HepG2 (cell line): ENCODE results near the gene RNU11. TPM values are rescaled to one million over a fixed set of nuclear protein-coding genes. Genes with fewer than 3 reads are reported as not detected.

Experiments used
- ATF4 ChIP-seq, 2 experiments: fragments of 450-650 bp in 1 of 2; sonication (generic) in 1 of 2; formaldehyde crosslinking; IDR thresholded peaks; 2 replicates each; pipeline versions ENCODE4 v1.5.0 to v1.8.0; 2020 to 2022; ENCODE audit warnings: mild to moderate bottlenecking in 1 of 2, missing genetic modification reagents in 1 of 2
- ATF7 ChIP-seq, 2 experiments: fragments of 450-650 bp in 1 of 2; sonication (generic) in 1 of 2; formaldehyde crosslinking in 1 of 2; IDR thresholded peaks; 2 replicates each; pipeline versions ENCODE4 v1.4.0 to v1.6.1; 2016 to 2020; ENCODE audit warnings: antibody characterized with exemption in 1 of 2, mild to moderate bottlenecking in 1 of 2, missing genetic modification reagents in 1 of 2
- ATF7-NPFF ChIP-seq: sonication (generic); formaldehyde crosslinking; IDR thresholded peaks from 2 replicates; pipeline ENCODE4 v1.8.1; 2023; ENCODE audit warnings: mild to moderate bottlenecking, low read depth, missing genetic modification reagents, moderate library complexity
- HOXA3 ChIP-seq: sonication (generic); formaldehyde crosslinking; IDR thresholded peaks from 2 replicates; pipeline ENCODE4 v1.5.0; 2020; ENCODE audit warnings: missing genetic modification reagents
- PCBP1 ChIP-seq: fragments of 200-400 bp; formaldehyde crosslinking; IDR thresholded peaks from 2 replicates; pipeline ENCODE4 v1.6.1; 2017; ENCODE audit warnings: mild to moderate bottlenecking, low read depth, low read length, borderline replicate concordance
- PREB ChIP-seq: sonication (generic); formaldehyde crosslinking; IDR thresholded peaks from 2 replicates; pipeline ENCODE4 v1.4.0; 2020; ENCODE audit warnings: missing genetic modification reagents
- SETDB1 ChIP-seq: sonication (generic); formaldehyde crosslinking; IDR thresholded peaks from 2 replicates; pipeline ENCODE4 v1.5.1; 2020; ENCODE audit warnings: missing genetic modification reagents, mild to moderate bottlenecking, borderline replicate concordance
- TIGD3 ChIP-seq: sonication (generic); formaldehyde crosslinking; IDR thresholded peaks from 2 replicates; pipeline ENCODE4 v1.5.1; 2020; ENCODE audit warnings: mild to moderate bottlenecking, missing genetic modification reagents, borderline replicate concordance
- ZBTB4 ChIP-seq: sonication (generic); formaldehyde crosslinking; IDR thresholded peaks from 2 replicates; pipeline ENCODE4 v1.4.0; 2020; ENCODE audit warnings: missing genetic modification reagents, mild to moderate bottlenecking, borderline replicate concordance
- ZFP36 ChIP-seq: fragments of 150-350 bp; IDR thresholded peaks from 2 replicates; pipeline ENCODE4 v1.6.1; 2018; ENCODE audit warnings: borderline replicate concordance, low read length, low read depth; ENCODE audit not compliant: partially characterized antibody
- ZNF329 ChIP-seq: sonication (generic); formaldehyde crosslinking; IDR thresholded peaks from 2 replicates; pipeline ENCODE4 v1.9.0; 2021; ENCODE audit warnings: low read depth, mild to moderate bottlenecking, missing genetic modification reagents
- ZNF335 ChIP-seq: sonication (generic); formaldehyde crosslinking; IDR thresholded peaks from 2 replicates; pipeline ENCODE4 v1.4.0; 2020; ENCODE audit warnings: missing genetic modification reagents
- ZNF570 ChIP-seq: sonication (generic); formaldehyde crosslinking; IDR thresholded peaks from 2 replicates; pipeline ENCODE4 v1.4.0; 2020; ENCODE audit warnings: mild to moderate bottlenecking, missing genetic modification reagents, borderline replicate concordance
- ZNF772 ChIP-seq: sonication (generic); formaldehyde crosslinking; IDR thresholded peaks from 2 replicates; pipeline ENCODE4 v1.5.0; 2020; ENCODE audit warnings: mild to moderate bottlenecking, missing genetic modification reagents
- ZNF776 ChIP-seq: sonication (generic); formaldehyde crosslinking; IDR thresholded peaks from 2 replicates; pipeline ENCODE4 v1.4.0; 2020; ENCODE audit warnings: mild to moderate bottlenecking, missing genetic modification reagents
- ZNF839 ChIP-seq: sonication (generic); formaldehyde crosslinking; IDR thresholded peaks from 2 replicates; pipeline ENCODE4 v1.4.0; 2020; ENCODE audit warnings: missing genetic modification reagents, mild to moderate bottlenecking, borderline replicate concordance
- ZSCAN21 ChIP-seq: sonication (generic); formaldehyde crosslinking; IDR thresholded peaks from 2 replicates; pipeline ENCODE4 v1.8.0; 2022; ENCODE audit warnings: mild to moderate bottlenecking, missing genetic modification reagents, moderate library complexity, borderline replicate concordance
- polyA plus RNA-seq, 8 experiments: library from polyadenylated mRNA; depleted of rRNA in 3 of 8; stranded (reverse) in 7 of 8; unstranded in 1 of 8; fragments of >200 nt; fragmentation: Illumina TruSeq in 4 of 8; extraction: Trizol in 4 of 8; gene quantifications; 2 replicates each; pipeline versions ENCODE4 v1.2.1 to v1.2.3, GENCODE V29; 2011 to 2016; ENCODE audit warnings: low read depth in 4 of 8, missing spikeins in 1 of 8, mixed read lengths in 1 of 8; ENCODE audit not compliant: insufficient read depth in 1 of 8
- total RNA-seq, 5 experiments: library from RNA; depleted of rRNA; stranded (reverse); fragments of >200 nt; fragmentation: Illumina TruSeq; extraction: Trizol; gene quantifications; 2 replicates each; pipeline ENCODE4 v1.2.3, GENCODE V29; 2016; ENCODE audit warnings: low read depth in 1 of 5
- TF ChIP-seq, protein P1 (sequence below): IDR thresholded peaks from 2 replicates; pipeline ENCODE4 v1.6.1; 2018; ENCODE audit warnings: missing genetic modification reagents, mild to moderate bottlenecking, missing compliant biosample characterization

RNU11 gene
- total and polyA plus RNA-seq, 2 of the 13 experiments (the other 11 are each of a cell fraction or from before 2014, with no cell fraction given), result not detected

DNA sequence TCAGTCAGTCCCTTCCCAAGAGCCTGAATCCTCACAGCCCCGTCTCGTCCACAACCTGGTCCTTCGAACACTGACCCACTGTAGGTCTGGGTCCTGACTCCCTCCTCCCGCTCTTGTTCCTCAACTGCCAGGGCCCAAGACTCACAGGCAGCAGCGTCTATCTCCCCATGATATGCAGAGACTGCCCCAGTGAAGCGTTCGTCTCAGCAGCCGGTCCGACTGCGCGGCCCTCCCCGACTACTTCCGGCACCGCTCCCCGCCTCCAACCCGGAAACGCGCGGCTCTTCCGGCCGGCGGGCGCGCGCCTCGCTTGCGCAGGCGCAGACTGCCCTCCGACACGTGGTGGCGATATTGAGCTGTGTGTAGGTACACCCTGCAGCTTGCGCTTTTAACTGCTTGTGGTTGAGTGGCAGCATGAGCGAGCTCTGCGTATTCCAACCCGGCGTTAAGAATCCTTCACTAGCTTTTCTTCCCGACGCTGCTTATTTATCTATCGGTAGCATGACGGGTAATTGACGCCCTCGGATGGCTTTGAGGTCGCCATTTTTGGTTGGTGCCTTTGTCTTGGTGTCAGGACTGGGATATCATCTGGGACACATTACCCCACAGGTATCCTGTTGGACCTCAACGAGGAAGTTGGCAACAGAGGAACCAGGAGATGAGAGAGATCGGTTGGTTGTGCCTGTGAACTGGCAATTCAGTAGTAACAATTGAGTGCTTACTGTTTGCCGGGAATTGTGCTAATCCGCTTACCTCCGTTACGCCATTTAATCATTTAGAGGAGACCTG lies 5.4 kb upstream of the RNU11 start, which contains the start of gene TAF12 (continued):
- TF ChIP-seq HOXA3 (CRISPR knock-in tag) (peak; percentile 91), ZBTB4 (CRISPR knock-in tag) (peak; percentile 73; the same call in 1 of the 2 replicates), PREB (CRISPR knock-in tag) (no peak), ZFP36 (no peak), ZNF839 (CRISPR knock-in tag) (no peak; the same call in 1 of the 2 replicates), ZNF329 (peak; percentile 72), ZNF776 (peak; percentile 67; the same call in 1 of the 2 replicates), PCBP1 (0 out of 2 replicates have a peak, but pooled peaks have one; percentile 28), ATF4 (CRISPR knock-in tag; IDR thresholded peaks at IDR 0.05) (peak in 1 of 2 experiments; percentile 61; a peak in 1 of 4 replicates), ZNF335 (CRISPR knock-in tag) (peak; percentile 65; the same call in 1 of the 2 replicates), SETDB1 (CRISPR knock-in tag) (no peak), ATF7 (IDR thresholded peaks at IDR 0.05) (no peak), ATF7 (CRISPR knock-in tag; IDR thresholded peaks at IDR 0.05) (peak; percentile 77; the same call in 1 of the 2 replicates), ATF7-NPFF (CRISPR knock-in tag) (peak; percentile 82; the same call in 1 of the 2 replicates), TIGD3 (0 out of 2 replicates have a peak, but pooled peaks have one; percentile 84), ZNF772 (CRISPR knock-in tag) (peak; percentile 87), ZNF570 (CRISPR knock-in tag) (no peak), ZSCAN21 (CRISPR knock-in tag) (peak; percentile 94; the same call in 1 of the 2 replicates)
- TF ChIP-seq, protein P1, sequence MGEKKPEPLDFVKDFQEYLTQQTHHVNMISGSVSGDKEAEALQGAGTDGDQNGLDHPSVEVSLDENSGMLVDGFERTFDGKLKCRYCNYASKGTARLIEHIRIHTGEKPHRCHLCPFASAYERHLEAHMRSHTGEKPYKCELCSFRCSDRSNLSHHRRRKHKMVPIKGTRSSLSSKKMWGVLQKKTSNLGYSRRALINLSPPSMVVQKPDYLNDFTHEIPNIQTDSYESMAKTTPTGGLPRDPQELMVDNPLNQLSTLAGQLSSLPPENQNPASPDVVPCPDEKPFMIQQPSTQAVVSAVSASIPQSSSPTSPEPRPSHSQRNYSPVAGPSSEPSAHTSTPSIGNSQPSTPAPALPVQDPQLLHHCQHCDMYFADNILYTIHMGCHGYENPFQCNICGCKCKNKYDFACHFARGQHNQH (CRISPR knock-in tag), result peak; percentile 94
